Testis (tissue), 3 donors: Measurements from ENCODE around the gene LCT. TPM values are rescaled to one million over a fixed set of nuclear protein-coding genes. Genes with fewer than 3 reads are reported as not detected.

Experiments
- DNase-seq: peaks from one replicate; pipeline ENCODE4 v3.0.0-alpha.2; 2019
- H3K27ac ChIP-seq, 2 donors: fragments of 200-600 bp; sonication (generic); one replicate each; pipeline ENCODE4 v1.5.1; 2019
- H3K27me3 ChIP-seq: fragments of 200-600 bp; sonication (generic); one replicate; pipeline ENCODE4 v1.5.1; 2019
- H3K36me3 ChIP-seq: fragments of 200-600 bp; sonication (generic); one replicate; pipeline ENCODE4 v1.5.1; 2017; ENCODE audit warnings: low read depth; ENCODE audit errors: missing control alignments
- H3K4me1 ChIP-seq: fragments of 200-600 bp; sonication (generic); one replicate; pipeline ENCODE4 v1.5.1; 2019
- H3K4me3 ChIP-seq, 2 donors: fragments of 200-600 bp; sonication (generic); one replicate each; pipeline ENCODE4 v1.5.1; 2017 to 2019
- H3K9me3 ChIP-seq: fragments of 200-600 bp; sonication (generic); one replicate; pipeline ENCODE4 v1.5.1; 2017
- POLR2A ChIP-seq: fragments of 450-650 bp; IDR thresholded peaks from one replicate; pipeline ENCODE4 v1.6.1; 2017; ENCODE audit warnings: antibody characterized with exemption, mild to moderate bottlenecking, moderate library complexity
- WGBS, 2 donors: methylation state at CpG; one replicate each; pipeline ENCODE4 v1.1.5; 2018; 5-methylcytosine and 5-hydroxymethylcytosine counted together
- intact Hi-C: fragments of 100-400 bp; cut with DNase I; formaldehyde crosslinking; loops from one replicate; pipeline ENCODE4 v1.15.1; 2023; ENCODE audit warnings: low total_unique reads
- polyA plus RNA-seq: library from polyadenylated mRNA; stranded (reverse); fragments of 350-450 nt; fragmentation: Illumina TruSeq; extraction: RNeasy Lipid Tissue Mini Kit (QIAGEN cat#74804); gene quantifications from one replicate; pipeline ENCODE4 v1.2.3, GENCODE V29; 2014; ENCODE audit warnings: low read depth, low replicate concordance; ENCODE audit not compliant: insufficient read depth
- total RNA-seq, 2 donors: library from RNA; depleted of rRNA; stranded (reverse); fragments of >200 nt; gene quantifications; one replicate each; pipeline ENCODE4 v1.2.3, GENCODE V29; 2016
- TF ChIP-seq, protein P1 (sequence below), 3 experiments: fragments of 450-650 bp in 2 of 3; fragments of 200-600 bp in 1 of 3; sonication (generic) in 1 of 3; IDR thresholded peaks; one replicate each; pipeline ENCODE4 v1.5.1; 2016 to 2019; ENCODE audit warnings: antibody characterized with exemption in 3 of 3, mild to moderate bottlenecking in 2 of 3, moderate library complexity in 1 of 3

Gene LCT
- total and polyA plus RNA-seq, 3 donors from 2014 or later: 0.22 to 0.62 (median 0.47) TPM

DNA sequence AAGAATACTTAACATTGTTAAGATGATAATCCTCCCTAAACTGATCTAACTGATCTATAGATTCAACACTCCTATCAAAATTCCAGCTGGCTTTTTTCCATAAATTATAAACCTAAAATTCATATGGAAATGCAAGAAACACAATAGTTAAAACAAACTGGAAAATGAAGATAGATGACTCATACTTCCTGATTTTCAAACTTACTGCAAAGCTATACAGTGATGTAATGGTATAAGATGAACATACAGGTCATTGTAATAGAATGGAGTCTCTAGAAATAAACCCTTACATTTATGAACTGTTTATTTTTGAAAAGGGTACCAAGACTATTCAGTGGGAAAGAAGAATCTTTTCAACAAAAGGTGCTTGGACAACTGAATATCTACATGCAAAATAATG, 63.1 kb downstream of the LCT start:
- no peak overlapping the region for H3K27ac ChIP-seq
- no peak overlapping the region for H3K4me3 ChIP-seq
- DNase-seq: no peak
- peaks cover 8% of the 10 kb centered on the region for H3K36me3 ChIP-seq
- no peaks in the 10 kb centered on the region for H3K9me3 ChIP-seq
- no peak for TF ChIP-seq POLR2A
- TF ChIP-seq, protein P1, sequence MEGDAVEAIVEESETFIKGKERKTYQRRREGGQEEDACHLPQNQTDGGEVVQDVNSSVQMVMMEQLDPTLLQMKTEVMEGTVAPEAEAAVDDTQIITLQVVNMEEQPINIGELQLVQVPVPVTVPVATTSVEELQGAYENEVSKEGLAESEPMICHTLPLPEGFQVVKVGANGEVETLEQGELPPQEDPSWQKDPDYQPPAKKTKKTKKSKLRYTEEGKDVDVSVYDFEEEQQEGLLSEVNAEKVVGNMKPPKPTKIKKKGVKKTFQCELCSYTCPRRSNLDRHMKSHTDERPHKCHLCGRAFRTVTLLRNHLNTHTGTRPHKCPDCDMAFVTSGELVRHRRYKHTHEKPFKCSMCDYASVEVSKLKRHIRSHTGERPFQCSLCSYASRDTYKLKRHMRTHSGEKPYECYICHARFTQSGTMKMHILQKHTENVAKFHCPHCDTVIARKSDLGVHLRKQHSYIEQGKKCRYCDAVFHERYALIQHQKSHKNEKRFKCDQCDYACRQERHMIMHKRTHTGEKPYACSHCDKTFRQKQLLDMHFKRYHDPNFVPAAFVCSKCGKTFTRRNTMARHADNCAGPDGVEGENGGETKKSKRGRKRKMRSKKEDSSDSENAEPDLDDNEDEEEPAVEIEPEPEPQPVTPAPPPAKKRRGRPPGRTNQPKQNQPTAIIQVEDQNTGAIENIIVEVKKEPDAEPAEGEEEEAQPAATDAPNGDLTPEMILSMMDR (IDR thresholded peaks at IDR 0.05): no peak
- no peaks in the 10 kb centered on the region for H3K27me3 ChIP-seq
- intact Hi-C loops: no loop called here
- no peaks in the 10 kb centered on the region for H3K4me1 ChIP-seq

DNA sequence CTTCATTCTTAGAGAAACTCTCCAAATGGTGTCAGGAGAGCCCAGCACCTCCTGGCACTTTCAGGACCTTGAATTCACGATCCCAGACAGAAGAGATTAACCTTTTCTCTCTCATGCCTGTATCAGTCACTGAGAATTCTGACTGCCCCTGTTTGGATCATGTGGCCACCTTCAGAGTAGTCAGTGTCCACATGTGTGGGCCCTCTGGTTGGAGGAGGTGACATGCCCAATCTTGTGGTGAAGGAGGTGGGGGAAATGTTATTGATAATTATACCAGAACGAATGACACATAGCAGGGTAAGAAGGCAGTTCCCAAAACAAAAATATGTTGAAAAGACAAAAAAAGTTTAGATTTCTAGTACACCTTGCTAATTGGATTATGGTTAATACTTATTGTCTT, 63.7 kb downstream of the LCT start:
- intact Hi-C loops: no loop called here
- Histone ChIP-seq H3K27me3 (no peaks in the 10 kb centered on the region), H3K27ac (no peak overlapping the region), H3K4me3 (no peak overlapping the region), H3K36me3 (peaks cover 8% of the 10 kb centered on the region), H3K9me3 (no peaks in the 10 kb centered on the region), H3K4me1 (no peaks in the 10 kb centered on the region)
- TF ChIP-seq POLR2A: no peak
- TF ChIP-seq, protein P1 (IDR thresholded peaks at IDR 0.05): no peak
- WGBS, 2 donors: 82 to 88% methylated on average over 2 of the region's 2 CpGs
- no peak for DNase-seq

DNA sequence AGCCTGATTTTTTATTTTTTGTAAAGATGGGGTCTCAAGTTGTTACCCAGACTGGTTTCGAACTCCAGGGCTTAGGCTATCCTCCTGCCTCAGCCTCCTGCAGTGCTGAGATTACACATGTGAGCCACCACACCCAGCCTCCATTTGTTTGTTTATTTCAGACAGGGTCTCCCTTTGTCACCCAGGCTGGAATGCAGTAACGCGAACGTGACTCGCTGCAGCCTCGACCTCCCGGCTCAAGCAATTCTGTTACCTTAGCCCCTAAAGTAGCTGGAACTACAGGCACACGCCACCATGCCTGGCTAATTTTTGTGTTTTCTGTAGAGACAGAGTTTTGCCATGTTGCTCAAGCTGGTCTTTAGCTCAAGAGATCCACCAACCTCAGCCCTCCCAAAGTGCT, 68.1 kb downstream of the LCT start:
- WGBS, 2 donors: 92 to 94% methylated on average over 8 of the region's 8 CpGs
- Histone ChIP-seq H3K27ac (no peak overlapping the region), H3K4me3 (no peak overlapping the region), H3K4me1 (no peaks in the 10 kb centered on the region), H3K27me3 (no peaks in the 10 kb centered on the region), H3K9me3 (no peaks in the 10 kb centered on the region), H3K36me3 (peaks cover 3% of the 10 kb centered on the region)
- no peak for TF ChIP-seq POLR2A
- TF ChIP-seq, protein P1 (IDR thresholded peaks at IDR 0.05): no peak
- intact Hi-C loops: no loop called here
- no peak for DNase-seq

DNA sequence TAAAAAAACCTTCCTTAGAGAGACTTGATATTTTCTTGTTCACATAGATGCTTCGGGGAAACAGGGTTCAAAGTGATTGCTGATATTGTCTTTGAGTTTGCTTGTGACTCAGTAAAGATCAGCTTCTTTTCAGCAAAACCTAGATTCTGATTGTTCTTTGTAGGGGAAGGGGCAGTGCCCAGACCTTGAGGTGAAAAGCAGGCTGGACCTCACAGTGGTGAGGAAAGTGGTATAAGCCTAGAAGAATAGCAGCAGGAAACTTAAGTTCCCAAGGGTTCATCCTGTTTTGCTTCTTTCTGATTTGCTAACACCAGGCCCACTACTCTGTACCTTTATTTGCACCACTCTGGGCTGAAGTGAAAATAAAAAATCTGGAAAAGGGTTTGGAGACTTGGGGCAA, 74.5 kb downstream of the LCT start:
- WGBS, 2 donors: 88 to 94% methylated on average over 1 of the region's 1 CpG
- DNase-seq: no peak
- H3K27ac ChIP-seq: no peak overlapping the region
- no peaks in the 10 kb centered on the region for H3K36me3 ChIP-seq
- H3K9me3 ChIP-seq: no peaks in the 10 kb centered on the region
- no peaks in the 10 kb centered on the region for H3K27me3 ChIP-seq
- TF ChIP-seq POLR2A: no peak
- TF ChIP-seq, protein P1 (IDR thresholded peaks at IDR 0.05): no peak
- intact Hi-C loops: no loop called here
- H3K4me1 ChIP-seq: no peaks in the 10 kb centered on the region
- no peak overlapping the region for H3K4me3 ChIP-seq

DNA sequence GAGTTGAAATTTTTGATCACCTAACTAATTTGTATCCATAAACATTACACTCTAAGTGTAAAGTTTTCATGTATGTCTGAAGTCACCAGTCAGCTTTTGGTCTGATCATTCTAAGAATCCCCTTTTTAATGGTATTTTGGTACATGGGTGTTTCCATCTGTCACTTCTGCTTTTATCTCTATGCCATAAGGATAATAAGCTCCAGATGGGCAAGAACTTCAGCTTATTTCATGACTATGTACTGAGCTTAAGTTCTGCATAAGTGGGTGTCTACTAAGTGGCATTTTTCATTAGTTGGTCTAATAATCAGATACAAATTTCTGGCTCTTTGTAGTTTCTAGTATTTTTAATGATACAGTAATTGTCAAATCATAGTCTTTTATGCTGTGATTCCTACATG, 75.0 kb downstream of the LCT start:
- TF ChIP-seq POLR2A: no peak
- TF ChIP-seq, protein P1 (IDR thresholded peaks at IDR 0.05): no peak
- Histone ChIP-seq H3K9me3 (no peaks in the 10 kb centered on the region), H3K27ac (no peak overlapping the region), H3K36me3 (no peaks in the 10 kb centered on the region), H3K4me1 (no peaks in the 10 kb centered on the region), H3K27me3 (no peaks in the 10 kb centered on the region), H3K4me3 (no peak overlapping the region)
- intact Hi-C loops: no loop called here
- no peak for DNase-seq
